GM10847 (cell line): ENCODE results near the gene HCN4.

ENCODE experiments used
- POLR2A ChIP-seq: IDR thresholded peaks from 2 replicates; pipeline ENCODE4 v1.6.1; 2011; ENCODE audit not compliant: insufficient read length; ENCODE audit errors: extremely low read depth

HCN4 gene

GRCh38 chr15:73308305-73308704 lies 60.5 kb downstream of the HCN4 start:
- TF ChIP-seq POLR2A: no peak

DNA sequence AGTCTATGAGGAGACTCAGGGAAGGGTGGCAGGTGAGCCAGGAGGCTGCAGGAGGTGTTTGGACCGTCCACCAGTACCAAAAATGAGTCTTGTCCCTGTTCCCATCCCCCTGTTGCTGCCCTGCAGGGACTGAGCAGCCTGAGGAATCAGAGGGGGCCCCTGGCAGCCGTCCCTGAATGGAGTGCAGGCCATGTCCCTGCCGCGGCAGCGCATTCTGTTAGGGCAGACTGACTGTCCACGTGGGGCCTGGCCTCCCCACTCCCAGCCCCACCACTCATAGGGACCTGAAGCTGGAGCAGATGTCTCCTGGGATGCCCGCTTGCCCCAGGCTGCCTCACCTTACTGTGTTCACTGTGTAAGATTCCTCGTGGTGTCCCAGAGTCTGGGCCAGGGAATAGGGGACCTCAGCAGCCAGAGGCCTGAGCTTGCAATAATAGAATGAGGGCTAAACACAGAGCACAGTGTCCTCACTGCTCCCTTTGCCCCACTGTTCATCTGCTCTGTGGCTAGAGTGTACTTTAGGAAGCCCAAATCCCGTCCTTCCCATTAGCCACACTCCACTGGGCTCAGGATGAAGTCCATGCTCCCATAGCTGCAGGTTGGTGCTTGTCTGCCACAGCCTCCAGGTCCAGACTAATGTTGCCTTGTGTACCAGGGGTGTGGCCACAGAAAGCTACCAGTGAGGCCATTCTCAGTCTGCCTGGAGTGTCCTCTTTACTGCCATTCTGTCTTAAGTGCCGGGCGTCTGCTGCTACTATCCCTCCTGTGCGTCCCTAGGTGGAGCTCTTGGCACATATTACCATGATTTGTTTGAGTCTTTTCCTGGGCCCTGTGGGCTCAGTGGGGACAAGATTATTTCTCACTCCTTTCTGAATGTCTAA lies 63.2 kb downstream of the HCN4 start:
- no peak for TF ChIP-seq POLR2A

DNA sequence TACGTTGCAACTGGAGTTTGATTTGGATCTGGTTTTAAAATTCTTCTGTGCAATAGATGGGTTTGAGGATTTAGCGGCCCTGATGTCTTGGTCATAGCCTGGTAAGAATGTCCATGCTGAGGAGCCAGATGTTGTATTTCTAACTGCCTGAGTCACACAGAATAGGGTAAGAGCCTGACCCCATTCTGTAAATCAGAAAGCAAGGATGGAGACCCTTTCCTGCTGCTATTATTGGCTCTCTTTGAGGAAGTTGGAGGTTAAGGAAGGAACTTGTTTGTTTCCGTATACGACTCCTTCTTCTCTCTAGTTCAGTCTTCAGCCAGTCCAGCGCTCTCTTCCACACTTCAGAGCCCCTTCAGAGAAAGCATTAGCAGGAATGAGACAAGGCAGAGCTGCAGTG lies 65.1 kb downstream of the HCN4 start:
- no peak for TF ChIP-seq POLR2A

DNA sequence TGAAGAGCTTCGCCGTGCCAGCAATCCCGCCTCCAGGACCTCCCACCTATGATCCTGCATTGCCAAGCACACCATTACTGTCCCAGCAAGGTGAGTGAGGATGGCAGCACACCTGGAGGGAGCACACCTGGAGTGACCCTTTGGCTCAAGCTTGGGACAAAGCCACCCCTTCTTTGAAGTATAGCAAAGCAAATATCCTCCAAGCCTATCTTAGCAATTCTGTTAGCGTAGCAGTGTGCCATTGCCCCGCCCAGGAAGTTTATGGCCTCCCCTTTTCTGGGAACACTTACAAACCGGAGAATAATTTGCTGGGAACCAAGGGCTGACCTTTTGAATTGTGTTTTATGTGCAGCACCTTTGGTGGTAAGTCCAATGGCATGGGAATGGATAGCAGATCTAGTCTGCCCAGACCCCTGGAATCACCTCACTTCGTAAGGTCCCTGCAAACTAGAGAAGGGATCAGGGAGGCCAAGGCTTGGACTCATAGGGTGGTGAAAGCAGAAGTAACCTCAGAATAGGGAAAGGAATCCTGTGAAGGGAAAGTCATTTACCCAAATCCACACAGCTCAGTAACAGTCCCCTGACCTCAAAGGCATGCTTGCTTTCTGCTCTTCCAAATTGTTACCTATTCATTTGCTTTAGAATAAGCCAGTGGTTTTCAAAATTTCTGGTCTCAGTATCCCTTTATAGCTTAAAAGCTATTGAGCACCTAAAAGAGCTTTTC lies 70.1 kb downstream of the HCN4 start:
- TF ChIP-seq POLR2A: no peak

DNA sequence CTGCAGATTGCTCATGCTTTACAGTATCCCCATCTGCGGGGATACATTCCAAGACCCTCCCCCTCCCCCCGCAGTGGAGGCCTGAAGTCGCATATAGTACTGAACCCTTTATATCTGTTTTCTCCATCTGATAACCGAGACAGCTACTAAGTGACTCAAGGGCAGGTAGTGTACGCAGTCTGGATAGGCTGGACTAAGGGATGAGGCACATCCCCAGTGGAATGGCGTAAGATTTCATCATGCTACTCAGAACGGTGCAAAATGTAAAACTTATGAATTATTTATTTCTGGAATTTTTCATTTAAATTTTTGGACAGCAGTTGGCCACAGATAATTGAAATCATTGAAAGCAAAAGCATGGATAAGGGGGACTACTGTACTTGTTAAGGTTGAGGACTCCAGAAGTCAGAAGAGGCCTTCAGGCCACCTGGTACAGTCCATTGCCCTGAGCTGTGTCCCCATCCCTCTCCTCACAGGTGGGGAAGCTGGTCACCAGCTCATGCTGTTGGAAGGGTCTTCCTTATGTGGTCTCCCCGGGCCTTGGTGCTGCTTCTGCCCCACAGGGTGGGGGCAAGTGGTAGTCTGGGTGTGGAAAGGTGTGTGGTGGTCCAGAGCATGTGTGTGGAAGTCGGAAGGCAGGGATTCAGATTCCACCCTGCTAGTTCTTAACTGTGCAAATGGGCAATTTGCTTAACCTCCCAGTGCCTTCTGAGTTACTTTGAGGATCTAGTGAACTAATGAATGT lies 72.0 kb downstream of the HCN4 start:
- no peak for TF ChIP-seq POLR2A

- TF ChIP-seq POLR2A: no peak
These were observed 73.0 kb downstream of the HCN4 start for GRCh38 chr15:73295630-73296286.

- TF ChIP-seq POLR2A: no peak
These were observed 75.0 kb downstream of the HCN4 start for GRCh38 chr15:73293773-73294172.

GRCh38 chr15:73291441-73291840 lies 77.3 kb downstream of the HCN4 start:
- TF ChIP-seq POLR2A: no peak

DNA sequence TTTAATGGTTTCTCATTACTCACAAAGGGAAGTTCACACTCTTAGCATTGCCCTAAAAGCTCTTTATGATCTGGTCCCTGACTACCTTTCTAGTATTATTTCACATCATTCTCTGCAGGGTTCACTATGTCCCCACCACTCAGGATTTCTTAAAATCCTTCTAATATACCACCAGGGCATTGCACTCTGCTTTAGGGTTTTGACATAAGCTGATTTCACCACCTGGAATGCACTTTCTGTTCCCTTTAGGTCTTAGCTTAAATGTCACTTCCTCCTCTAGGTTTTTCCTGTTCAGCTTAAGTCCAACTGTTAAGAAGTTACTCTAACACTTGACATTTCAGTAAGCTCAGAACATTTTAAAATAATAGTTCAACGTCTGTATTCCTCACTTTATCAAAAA lies 81.7 kb downstream of the HCN4 start:
- no peak for TF ChIP-seq POLR2A

DNA sequence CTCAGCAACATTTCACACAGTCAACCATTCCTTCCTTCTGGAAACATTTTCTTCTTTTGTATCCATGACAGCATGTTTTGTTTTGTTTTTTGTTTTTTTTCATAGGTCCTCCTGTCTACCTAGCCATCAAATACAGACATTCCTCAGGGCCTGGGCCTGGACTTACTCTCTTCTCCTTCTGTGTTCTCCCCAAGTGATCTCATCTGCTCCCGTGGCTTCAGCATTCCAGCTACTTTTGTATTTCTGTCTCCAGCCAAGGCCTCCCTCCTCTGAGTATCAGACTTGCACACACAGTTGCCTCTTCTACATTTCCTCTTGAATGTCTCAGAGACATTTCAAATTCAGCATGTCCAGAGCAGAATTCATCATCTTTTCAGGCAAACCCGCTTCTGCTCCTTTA lies 82.4 kb downstream of the HCN4 start:
- no peak for TF ChIP-seq POLR2A

- TF ChIP-seq POLR2A: no peak
These were observed 84.6 kb downstream of the HCN4 start for GRCh38 chr15:73284090-73284716.

- no peak for TF ChIP-seq POLR2A
These were observed 85.3 kb downstream of the HCN4 start for GRCh38 chr15:73283366-73283962.

- TF ChIP-seq POLR2A: no peak
These were observed 86.0 kb downstream of the HCN4 start for GRCh38 chr15:73282567-73283365.

DNA sequence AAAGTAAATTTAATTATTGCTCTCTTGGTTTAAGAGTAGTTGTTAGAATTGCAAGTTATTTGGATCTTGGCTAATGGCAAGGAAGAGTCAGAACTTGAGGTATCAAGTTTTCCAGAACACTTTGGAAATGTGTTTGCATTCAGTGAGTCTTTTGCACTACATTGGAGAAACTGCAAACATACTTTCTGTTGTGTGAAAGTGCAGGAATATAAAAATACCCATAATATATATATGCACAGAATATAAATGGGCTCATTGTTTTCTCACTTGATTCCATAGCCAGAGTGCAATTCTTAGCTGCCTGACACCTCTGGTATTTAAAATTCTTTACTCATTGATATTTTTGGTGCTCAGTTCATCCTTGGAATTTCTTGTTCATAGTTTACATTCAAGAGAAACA lies 92.9 kb downstream of the HCN4 start:
- TF ChIP-seq POLR2A: no peak
